ENCODE measurements around the gene PKNOX2.

PKNOX2 gene

DNA sequence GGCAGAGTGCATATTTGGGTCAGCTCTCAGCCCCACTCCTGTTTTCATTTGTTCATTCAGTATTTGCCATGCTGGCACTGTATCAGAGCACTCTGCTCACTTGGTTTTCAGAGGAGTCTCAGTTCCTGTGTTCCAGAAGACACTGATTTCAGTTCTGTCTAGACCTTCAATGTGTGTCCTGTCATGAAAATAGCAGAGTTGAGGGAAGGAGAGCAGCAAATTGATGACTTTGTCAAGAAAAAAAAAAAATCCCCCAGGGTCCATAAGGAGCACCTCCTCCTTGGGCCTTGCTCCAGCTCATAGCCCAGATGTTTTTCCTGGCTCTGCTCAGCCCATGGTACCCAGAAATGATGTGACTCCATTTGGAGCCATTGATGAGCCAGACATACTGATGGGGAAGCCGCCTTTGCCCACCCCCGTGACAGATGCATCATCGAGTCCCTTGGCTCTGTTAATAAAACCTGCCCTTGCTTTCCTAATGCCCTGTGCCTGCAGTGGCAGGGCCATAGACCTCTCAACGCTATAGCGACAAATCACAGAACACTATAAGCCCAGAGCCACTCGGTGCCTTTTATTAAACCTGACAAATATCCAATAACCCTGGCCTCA is 107.0 kb downstream of the PKNOX2 start:
- ATAC-seq (ENCODE audit: insufficient read depth, low read depth) (no peak), DNase-seq (no peak)
- Histone ChIP-seq H2AFZ (ENCODE audit: low read depth, low read length) (no peak overlapping the region), H3K36me3 (ENCODE audit: insufficient read depth, low read length) (no peaks in the 10 kb centered on the region), H3K27ac (ENCODE audit: low read length) (no peak overlapping the region), H3K4me3 (ENCODE audit: low read depth in 1 of 2, low read length in 2 of 2) (no peak overlapping the region), H3K27me3 (ENCODE audit: insufficient read depth, low read length, poor library complexity) (peaks cover 27% of the 10 kb centered on the region), H3K4me2 (ENCODE audit: insufficient read depth, low read length) (no peak overlapping the region), H3K9me3 (ENCODE audit: insufficient read depth, low read length, severe bottlenecking) (no peaks in the 10 kb centered on the region), H3K4me1 (ENCODE audit: insufficient read depth, low read length) (no peaks in the 10 kb centered on the region), H4K20me1 (ENCODE audit: insufficient read depth, low read length) (no peaks in the 10 kb centered on the region), H3K79me2 (ENCODE audit: insufficient read depth, low read length) (no peaks in the 10 kb centered on the region), H3K9ac (ENCODE audit: low read depth, low read length) (no peak overlapping the region)
- TF ChIP-seq EZH2 (IDR thresholded peaks at IDR 0.05; ENCODE audit: borderline replicate concordance, low read depth, low read length, severe bottlenecking): no peak
- TF ChIP-seq, protein P1, sequence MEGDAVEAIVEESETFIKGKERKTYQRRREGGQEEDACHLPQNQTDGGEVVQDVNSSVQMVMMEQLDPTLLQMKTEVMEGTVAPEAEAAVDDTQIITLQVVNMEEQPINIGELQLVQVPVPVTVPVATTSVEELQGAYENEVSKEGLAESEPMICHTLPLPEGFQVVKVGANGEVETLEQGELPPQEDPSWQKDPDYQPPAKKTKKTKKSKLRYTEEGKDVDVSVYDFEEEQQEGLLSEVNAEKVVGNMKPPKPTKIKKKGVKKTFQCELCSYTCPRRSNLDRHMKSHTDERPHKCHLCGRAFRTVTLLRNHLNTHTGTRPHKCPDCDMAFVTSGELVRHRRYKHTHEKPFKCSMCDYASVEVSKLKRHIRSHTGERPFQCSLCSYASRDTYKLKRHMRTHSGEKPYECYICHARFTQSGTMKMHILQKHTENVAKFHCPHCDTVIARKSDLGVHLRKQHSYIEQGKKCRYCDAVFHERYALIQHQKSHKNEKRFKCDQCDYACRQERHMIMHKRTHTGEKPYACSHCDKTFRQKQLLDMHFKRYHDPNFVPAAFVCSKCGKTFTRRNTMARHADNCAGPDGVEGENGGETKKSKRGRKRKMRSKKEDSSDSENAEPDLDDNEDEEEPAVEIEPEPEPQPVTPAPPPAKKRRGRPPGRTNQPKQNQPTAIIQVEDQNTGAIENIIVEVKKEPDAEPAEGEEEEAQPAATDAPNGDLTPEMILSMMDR (IDR thresholded peaks at IDR 0.05; ENCODE audit: borderline replicate concordance, extremely low read depth, low read length, poor library complexity, severe bottlenecking): no peak

DNA sequence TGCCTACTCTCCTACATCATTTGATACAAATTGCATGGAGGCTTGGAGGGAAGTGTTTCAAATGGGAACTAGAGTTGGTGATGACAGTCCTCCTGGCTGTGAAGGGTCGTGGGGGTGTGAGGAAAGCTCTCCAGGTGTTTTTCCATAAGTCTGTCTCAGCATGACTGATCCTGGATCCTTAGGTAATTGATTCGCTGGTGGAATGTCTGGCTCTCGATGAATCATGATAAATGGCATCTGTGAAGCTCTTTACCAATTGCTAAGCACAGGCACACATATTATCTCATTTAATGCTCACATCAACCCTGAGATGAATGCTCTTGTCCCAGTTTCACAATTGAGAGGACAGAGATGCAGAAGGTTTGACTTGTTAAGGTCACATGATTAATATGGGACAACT is 107.5 kb downstream of the PKNOX2 start:
- ATAC-seq (ENCODE audit: insufficient read depth, low read depth): no peak
- Histone ChIP-seq H3K27ac (ENCODE audit: low read length) (no peak overlapping the region), H3K36me3 (ENCODE audit: insufficient read depth, low read length) (no peaks in the 10 kb centered on the region), H3K9me3 (ENCODE audit: insufficient read depth, low read length, severe bottlenecking) (no peaks in the 10 kb centered on the region), H3K4me1 (ENCODE audit: insufficient read depth, low read length) (no peaks in the 10 kb centered on the region), H3K27me3 (ENCODE audit: insufficient read depth, low read length, poor library complexity) (peaks cover 27% of the 10 kb centered on the region), H3K4me3 (ENCODE audit: low read depth in 1 of 2, low read length in 2 of 2) (no peak overlapping the region), H2AFZ (ENCODE audit: low read depth, low read length) (no peak overlapping the region), H3K9ac (ENCODE audit: low read depth, low read length) (no peak overlapping the region), H3K79me2 (ENCODE audit: insufficient read depth, low read length) (no peaks in the 10 kb centered on the region), H4K20me1 (ENCODE audit: insufficient read depth, low read length) (no peaks in the 10 kb centered on the region), H3K4me2 (ENCODE audit: insufficient read depth, low read length) (no peak overlapping the region)
- DNase-seq: no peak
- TF ChIP-seq, protein P1 (IDR thresholded peaks at IDR 0.05; ENCODE audit: borderline replicate concordance, extremely low read depth, low read length, poor library complexity, severe bottlenecking): no peak
- TF ChIP-seq EZH2 (IDR thresholded peaks at IDR 0.05; ENCODE audit: borderline replicate concordance, low read depth, low read length, severe bottlenecking): no peak

DNA sequence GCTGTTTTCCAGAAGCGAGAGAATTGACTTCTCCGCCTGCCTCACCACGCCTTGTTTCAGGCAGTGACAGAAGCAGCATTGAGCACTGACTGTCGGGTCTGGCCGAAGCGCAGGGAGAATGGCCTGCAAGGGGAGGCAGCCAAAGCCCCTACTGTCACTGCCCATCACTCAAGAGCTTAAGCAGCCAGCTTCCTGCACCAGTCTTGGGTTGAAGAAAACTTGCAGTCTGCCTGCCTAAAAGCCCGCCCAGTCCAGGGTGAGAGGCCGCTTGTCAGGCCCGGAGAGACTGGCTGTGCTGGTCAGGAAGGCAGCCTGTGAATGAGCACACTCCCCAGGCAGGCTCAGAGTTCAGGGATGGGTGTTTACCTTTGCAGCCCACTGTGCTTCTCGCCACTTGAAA is 108.3 kb downstream of the PKNOX2 start:
- no peak for DNase-seq
- TF ChIP-seq EZH2 (IDR thresholded peaks at IDR 0.05; ENCODE audit: borderline replicate concordance, low read depth, low read length, severe bottlenecking): no peak
- TF ChIP-seq, protein P1 (IDR thresholded peaks at IDR 0.05; ENCODE audit: borderline replicate concordance, extremely low read depth, low read length, poor library complexity, severe bottlenecking): no peak

More for the DNA sequence above, 108.3 kb downstream of the PKNOX2 start:
- no peaks in the 10 kb centered on the region for H3K4me1 ChIP-seq (ENCODE audit: insufficient read depth, low read length)
- ATAC-seq (ENCODE audit: insufficient read depth, low read depth): no peak
- H2AFZ ChIP-seq (ENCODE audit: low read depth, low read length): no peak overlapping the region
- H3K9me3 ChIP-seq (ENCODE audit: insufficient read depth, low read length, severe bottlenecking): no peaks in the 10 kb centered on the region
- no peak overlapping the region for H3K9ac ChIP-seq (ENCODE audit: low read depth, low read length)
- no peak overlapping the region for H3K4me3 ChIP-seq (ENCODE audit: low read depth in 1 of 2, low read length in 2 of 2)
- no peaks in the 10 kb centered on the region for H3K36me3 ChIP-seq (ENCODE audit: insufficient read depth, low read length)
- H4K20me1 ChIP-seq (ENCODE audit: insufficient read depth, low read length): no peaks in the 10 kb centered on the region
- peaks cover 22% of the 10 kb centered on the region for H3K27me3 ChIP-seq (ENCODE audit: insufficient read depth, low read length, poor library complexity)
- no peak overlapping the region for H3K27ac ChIP-seq (ENCODE audit: low read length)
- H3K4me2 ChIP-seq (ENCODE audit: insufficient read depth, low read length): no peak overlapping the region
- H3K79me2 ChIP-seq (ENCODE audit: insufficient read depth, low read length): no peaks in the 10 kb centered on the region
